MCF 10A (cell line): ENCODE measurements around the gene EP400. TPM values are rescaled to one million over a fixed set of nuclear protein-coding genes. Genes with fewer than 3 reads are reported as not detected.
"Not testable (repeated sequence)": the region's sequence is repeated elsewhere in the genome, so short reads cannot be mapped to it uniquely, and the experiment has no call there.

Source experiments
- BruUV-seq: library from RNA; stranded (reverse); fragments of 400-500 nt; replicated peaks from 2 replicates; lab custom pipeline; 2021; lab: Mats Ljungman, UMichigan
- CTCF ChIA-PET: fragments of 300-600 bp; sonication (Branson Sonifier 250); formaldehyde crosslinking; extraction: SDS; loops from one replicate; lab custom pipeline; 2021; ENCODE audit warnings: antibody characterized with exemption, inconsistent platforms; lab: Yijun Ruan, JAX
- POLR2A ChIA-PET: fragments of 300-600, 350-650 bp; sonication (Branson Sonifier 250); formaldehyde crosslinking; extraction: SDS; loops from one replicate; lab custom pipeline; 2020; ENCODE audit warnings: antibody characterized with exemption, inconsistent platforms; lab: Yijun Ruan, JAX
- DNase-seq: peaks from one replicate; pipeline ENCODE4 v3.0.0-alpha.2; 2018; ENCODE audit not compliant: unreplicated experiment
- H3K27ac Mint-ChIP-seq: one replicate; pipeline ENCODE4 v1.8.0; 2022; ENCODE audit warnings: mild to moderate bottlenecking, low read depth, mixed read lengths; ENCODE audit not compliant: unreplicated experiment
- H3K27me3 Mint-ChIP-seq: one replicate; pipeline ENCODE4 v1.8.0; 2022; ENCODE audit warnings: mixed read lengths; ENCODE audit not compliant: insufficient read depth, unreplicated experiment
- H3K36me3 Mint-ChIP-seq: one replicate; pipeline ENCODE4 v1.8.0; 2022; ENCODE audit warnings: mild to moderate bottlenecking, moderate library complexity, mixed read lengths; ENCODE audit not compliant: insufficient read depth, unreplicated experiment
- H3K4me1 Mint-ChIP-seq: one replicate; pipeline ENCODE4 v1.8.0; 2022; ENCODE audit warnings: mixed read lengths; ENCODE audit not compliant: insufficient read depth, unreplicated experiment
- H3K4me3 Mint-ChIP-seq: one replicate; pipeline ENCODE4 v1.8.0; 2022; ENCODE audit warnings: mild to moderate bottlenecking, moderate library complexity, mixed read lengths; ENCODE audit not compliant: unreplicated experiment
- H3K9me3 Mint-ChIP-seq: one replicate; pipeline ENCODE4 v1.8.0; 2022; ENCODE audit warnings: mixed read lengths; ENCODE audit not compliant: unreplicated experiment
- CTCF ChIP-seq: fragments of 200-600 bp; IDR thresholded peaks from one replicate; pipeline ENCODE4 v1.8.0; 2022; ENCODE audit warnings: antibody characterized with exemption, mild to moderate bottlenecking; ENCODE audit not compliant: unreplicated experiment
- intact Hi-C: fragments of 100-400 bp; cut with micrococcal nuclease; formaldehyde crosslinking; loops from 2 replicates; pipeline ENCODE4 v1.14.1; 2022
- total RNA-seq: library from RNA; stranded (reverse); gene quantifications from 2 replicates; pipeline ENCODE4 v1.2.3, GENCODE V29; 2022

The EP400 gene
- total RNA-seq, 1 experiment from 2014 or later = 52.4 TPM

DNA sequence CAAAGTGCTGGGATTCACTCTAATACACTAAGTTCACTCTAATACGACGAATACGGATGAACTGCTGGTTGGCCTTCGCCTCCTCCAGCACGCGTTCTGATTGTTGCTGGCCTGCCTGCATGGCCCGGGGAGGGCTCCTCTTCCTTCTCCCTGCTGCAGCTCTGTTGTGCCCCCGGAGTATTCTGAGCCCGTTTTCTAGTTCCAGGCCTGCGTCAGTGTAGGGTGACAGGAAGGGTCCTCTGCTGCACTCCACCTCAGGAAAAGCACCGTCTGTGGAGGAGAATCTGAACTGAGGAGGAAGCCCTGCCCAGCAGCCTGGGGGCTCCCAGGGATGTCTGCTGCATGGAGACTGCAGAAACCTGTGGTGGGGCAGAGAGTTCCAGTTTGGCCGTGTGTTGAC lies 150.0 kb downstream of the EP400 start:
- H3K27me3 Mint-ChIP-seq = no peaks in the 10 kb centered on the region
- intact Hi-C loops = no loop called here
- H3K36me3 Mint-ChIP-seq = peaks cover 30% of the 10 kb centered on the region
- no TSS peak for BruUV-seq
- ChIA-PET CTCF (no interaction called here), POLR2A (no interaction called here)
- H3K27ac Mint-ChIP-seq = no peak overlapping the region
- no peak for DNase-seq
- no peak for TF ChIP-seq CTCF
- H3K9me3 Mint-ChIP-seq = no peaks in the 10 kb centered on the region
- no peaks in the 10 kb centered on the region for H3K4me1 Mint-ChIP-seq
- no peak overlapping the region for H3K4me3 Mint-ChIP-seq

DNA sequence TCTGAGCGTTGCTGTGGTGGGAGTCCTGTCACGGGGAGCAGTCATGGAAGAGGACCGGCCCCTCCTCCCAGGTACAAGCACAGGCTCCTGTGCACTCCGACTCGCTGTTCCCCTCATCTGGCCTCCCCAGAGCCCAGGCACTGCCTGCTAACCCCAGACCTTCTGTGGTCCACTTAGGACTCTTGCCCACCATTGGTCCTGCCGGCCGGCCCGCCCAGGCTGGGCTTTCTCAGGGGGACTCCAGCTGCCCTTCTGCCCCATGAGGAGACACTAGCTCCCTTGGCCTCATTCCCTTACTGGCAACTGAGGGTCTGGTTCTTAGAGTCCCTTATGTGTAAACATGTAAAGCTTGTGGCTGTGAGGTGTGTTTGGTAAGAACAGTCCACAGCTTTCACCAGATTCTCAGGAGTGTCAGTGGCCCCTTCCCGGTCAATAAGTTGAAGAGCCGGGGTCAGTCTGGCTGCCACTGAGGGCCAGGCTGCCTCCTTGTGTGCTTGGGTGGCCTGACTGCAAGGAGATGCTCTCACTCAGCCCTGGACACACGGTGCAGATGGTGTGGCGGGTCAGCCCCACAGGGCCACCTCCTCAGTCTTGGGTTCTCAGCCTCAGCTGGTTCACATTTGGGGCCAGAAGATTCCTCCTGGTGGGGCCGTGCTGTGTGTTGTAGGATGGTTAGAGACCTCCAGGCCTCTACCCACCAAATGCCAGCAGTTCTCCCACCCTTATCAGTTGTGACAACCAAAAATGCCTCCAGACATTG lies 150.7 kb downstream of the EP400 start:
- no peak for TF ChIP-seq CTCF
- Mint-ChIP-seq H3K4me1 (no peaks in the 10 kb centered on the region), H3K36me3 (peaks cover 30% of the 10 kb centered on the region), H3K4me3 (no peak overlapping the region), H3K27ac (no peak overlapping the region), H3K27me3 (no peaks in the 10 kb centered on the region), H3K9me3 (no peaks in the 10 kb centered on the region)
- POLR2A ChIA-PET = no interaction called here
- CTCF ChIA-PET = interaction anchor here (0.6 kb wide), 1 partner anchor 40 kb away, joined by 3 read pairs; no protein-coding TSS in a partner anchor
- no TSS peak for BruUV-seq
- DNase-seq = no peak
- intact Hi-C loops = no loop called here

GRCh38 chr12:132102297-132102696 lies 152.6 kb downstream of the EP400 start:
- H3K36me3 Mint-ChIP-seq = peaks cover 28% of the 10 kb centered on the region
- no peaks in the 10 kb centered on the region for H3K9me3 Mint-ChIP-seq
- BruUV-seq = no TSS peak
- H3K4me1 Mint-ChIP-seq = no peaks in the 10 kb centered on the region
- no peak for DNase-seq
- ChIA-PET CTCF (no interaction called here), POLR2A (no interaction called here)
- H3K27me3 Mint-ChIP-seq = no peaks in the 10 kb centered on the region
- no peak overlapping the region for H3K27ac Mint-ChIP-seq
- intact Hi-C loops = no loop called here
- H3K4me3 Mint-ChIP-seq = no peak overlapping the region
- no peak for TF ChIP-seq CTCF

DNA sequence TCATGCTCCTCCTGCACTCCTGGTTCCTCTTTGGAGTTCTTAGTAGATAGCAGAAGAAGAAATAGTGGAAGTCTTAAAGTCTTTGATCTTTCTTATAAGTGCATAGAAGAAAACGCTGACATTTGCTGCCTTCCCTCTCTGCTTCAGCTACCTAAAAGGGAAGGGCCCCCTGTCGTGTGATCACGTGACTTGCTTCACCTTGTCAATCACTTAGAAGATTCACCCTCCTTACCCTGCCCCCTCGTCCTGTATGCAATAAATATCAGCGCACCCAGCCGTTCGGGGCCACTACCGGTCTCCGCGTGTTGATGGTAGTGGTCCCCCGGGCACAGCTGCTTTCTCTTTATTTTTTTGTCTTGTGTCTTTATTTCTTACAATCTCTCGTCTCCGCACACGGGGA lies 153.3 kb downstream of the EP400 start:
- POLR2A ChIA-PET, intact Hi-C loops, H3K27me3 Mint-ChIP-seq, H3K4me3 Mint-ChIP-seq, CTCF ChIA-PET, BruUV-seq, H3K9me3 Mint-ChIP-seq, DNase-seq, H3K4me1 Mint-ChIP-seq, H3K27ac Mint-ChIP-seq: not testable (repeated sequence)
- peaks cover 24% of the 10 kb centered on the region for H3K36me3 Mint-ChIP-seq
